PC-9 (cell line): Measurements from ENCODE around the gene BST2.

ENCODE experiments used
- EZH2 ChIP-seq: fragments of 200-600 bp; sonication (generic); IDR thresholded peaks from 2 replicates; pipeline ENCODE4 v1.8.0; 2017; ENCODE audit warnings: antibody characterized with exemption, low read depth
- TF ChIP-seq, protein P1 (sequence below): fragments of 200-600 bp; sonication (generic); conservative IDR thresholded peaks from 2 replicates; pipeline ENCODE4 v1.6.1; 2017; ENCODE audit warnings: mixed run types, antibody characterized with exemption, mild to moderate bottlenecking, moderate library complexity

DNA sequence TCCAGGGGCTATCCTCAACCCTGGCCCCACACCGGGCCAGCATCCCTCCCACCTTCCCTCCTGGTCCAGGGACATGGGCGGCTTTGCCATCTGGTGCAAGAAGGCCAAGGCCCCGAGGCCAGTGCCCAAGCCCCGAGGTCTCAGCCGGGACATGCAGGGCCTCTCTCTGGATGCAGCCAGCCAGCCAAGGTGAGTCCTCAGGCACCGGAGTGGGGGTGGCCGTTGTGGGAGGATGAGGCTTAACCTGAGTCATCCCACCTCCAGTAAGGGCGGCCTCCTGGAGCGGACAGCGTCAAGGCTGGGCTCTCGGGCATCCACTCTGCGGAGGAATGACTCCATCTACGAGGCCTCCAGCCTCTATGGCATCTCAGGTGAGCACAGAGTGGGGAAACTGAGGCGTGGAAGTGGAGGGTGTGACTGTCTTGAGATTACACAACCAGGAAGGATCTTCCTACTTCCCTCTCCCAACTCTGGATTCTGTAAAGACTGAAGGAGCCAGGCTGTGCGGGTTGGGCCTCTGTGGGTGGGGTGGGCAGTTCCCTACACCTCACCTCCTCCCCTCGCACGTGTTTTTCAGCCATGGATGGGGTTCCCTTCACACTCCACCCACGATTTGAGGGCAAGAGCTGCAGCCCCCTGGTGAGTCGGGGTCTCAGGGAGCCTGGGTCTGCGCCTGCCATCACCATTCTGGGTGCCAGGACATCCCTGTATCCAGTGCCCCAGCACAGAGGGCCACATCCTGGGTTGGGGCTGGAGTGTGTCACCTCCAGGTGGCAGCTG lies 18.2 kb upstream of the BST2 start:
- TF ChIP-seq, protein P1, sequence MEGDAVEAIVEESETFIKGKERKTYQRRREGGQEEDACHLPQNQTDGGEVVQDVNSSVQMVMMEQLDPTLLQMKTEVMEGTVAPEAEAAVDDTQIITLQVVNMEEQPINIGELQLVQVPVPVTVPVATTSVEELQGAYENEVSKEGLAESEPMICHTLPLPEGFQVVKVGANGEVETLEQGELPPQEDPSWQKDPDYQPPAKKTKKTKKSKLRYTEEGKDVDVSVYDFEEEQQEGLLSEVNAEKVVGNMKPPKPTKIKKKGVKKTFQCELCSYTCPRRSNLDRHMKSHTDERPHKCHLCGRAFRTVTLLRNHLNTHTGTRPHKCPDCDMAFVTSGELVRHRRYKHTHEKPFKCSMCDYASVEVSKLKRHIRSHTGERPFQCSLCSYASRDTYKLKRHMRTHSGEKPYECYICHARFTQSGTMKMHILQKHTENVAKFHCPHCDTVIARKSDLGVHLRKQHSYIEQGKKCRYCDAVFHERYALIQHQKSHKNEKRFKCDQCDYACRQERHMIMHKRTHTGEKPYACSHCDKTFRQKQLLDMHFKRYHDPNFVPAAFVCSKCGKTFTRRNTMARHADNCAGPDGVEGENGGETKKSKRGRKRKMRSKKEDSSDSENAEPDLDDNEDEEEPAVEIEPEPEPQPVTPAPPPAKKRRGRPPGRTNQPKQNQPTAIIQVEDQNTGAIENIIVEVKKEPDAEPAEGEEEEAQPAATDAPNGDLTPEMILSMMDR, result no peak
- no peak for TF ChIP-seq EZH2
